ENCODE results near the gene LHB. TPM values are rescaled to one million over a fixed set of nuclear protein-coding genes. Genes with fewer than 3 reads are reported as not detected.
A peak's percentile ranks its signal among the peaks of the same experiment; 100 is the strongest.

The LHB gene
- polyA plus RNA-seq, 3 donors = 0.30 to 0.71 TPM; not detected in 1

- DNase-seq = no peak
Measured at GRCh38 chr19:48985711-48986110, 31.2 kb downstream of the LHB start.

DNA sequence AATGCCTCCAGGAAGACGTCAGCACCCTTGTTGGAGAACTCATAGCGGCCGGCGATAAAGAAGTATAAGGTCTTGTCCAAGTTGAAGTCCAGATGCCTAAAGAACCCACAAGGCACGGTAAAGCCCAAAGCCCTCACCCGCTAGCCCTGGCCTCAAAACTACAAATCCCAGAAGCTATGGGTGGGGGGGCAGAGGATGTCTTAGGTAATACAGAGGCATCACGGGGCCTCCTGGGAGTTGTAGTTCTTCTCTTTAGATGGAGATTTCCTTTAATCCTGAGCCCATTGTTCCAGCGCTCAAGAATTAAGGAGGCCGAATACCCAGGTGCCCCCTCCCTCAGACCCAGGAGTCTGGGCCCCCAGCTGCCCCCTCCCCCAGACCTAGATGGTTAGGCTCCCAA, 34.6 kb downstream of the LHB start:
- no peak for DNase-seq

DNA sequence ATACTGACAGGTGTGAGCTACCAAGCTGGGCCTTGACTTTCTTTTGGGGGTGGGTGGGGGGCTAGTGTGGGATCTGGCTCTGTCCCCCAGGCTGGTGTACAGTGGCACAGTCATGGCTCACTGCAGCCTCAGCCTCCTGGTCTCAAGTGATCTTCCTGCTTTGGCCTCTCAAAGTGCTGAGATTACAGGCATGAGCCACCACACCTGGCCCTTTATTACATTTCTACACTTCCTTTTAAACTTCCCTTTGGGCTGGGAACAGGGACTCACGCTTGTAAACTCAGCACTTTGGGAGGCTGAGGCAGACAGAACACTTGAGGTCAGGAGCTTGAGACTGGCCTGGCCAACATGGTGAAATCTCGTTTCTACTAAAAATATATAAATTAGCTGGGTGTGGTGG, 39.8 kb downstream of the LHB start:
- DNase-seq = no peak

DNA sequence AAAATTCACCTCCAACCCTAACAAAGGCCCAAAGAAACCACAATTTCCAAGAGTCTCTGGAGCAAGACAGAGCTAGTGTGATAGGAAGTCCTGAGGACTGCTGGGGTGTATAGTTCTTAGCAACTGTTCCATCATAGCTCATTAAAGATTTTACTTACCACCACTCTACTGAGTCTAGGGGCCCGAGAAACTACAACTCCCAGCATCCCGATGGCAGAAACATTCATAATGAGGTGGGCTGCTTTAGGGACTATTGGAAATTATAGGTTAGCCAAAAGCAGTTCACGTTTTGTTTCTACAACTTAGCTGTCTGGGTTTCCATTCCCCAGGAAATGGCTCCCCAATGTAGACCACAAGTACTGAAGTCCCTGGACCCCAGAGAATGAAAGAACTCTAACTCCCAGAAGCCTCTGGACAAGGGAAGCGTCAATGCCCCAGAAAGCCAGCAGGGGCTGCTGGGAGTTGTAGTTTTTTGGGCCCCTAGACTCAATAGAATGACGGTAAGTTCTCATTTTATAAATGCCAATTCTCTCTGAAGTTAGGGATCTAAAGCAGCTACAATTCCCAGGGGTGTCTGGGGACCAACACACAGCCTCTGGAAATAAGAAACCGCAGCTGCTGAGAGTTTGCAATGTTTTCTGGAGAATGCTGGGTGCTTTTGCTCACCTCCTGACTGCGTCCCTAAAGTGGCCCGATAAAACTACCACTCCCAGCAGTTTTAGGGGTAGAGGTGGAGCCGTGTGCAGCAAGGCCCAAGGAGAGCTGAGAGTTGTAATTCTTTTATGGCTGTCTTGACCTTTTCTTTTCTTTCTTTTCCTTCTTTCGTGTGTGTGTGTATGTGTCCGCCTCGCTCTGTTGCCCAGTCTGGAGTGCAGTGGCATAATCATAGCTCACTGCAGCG, 40.7 kb downstream of the LHB start:
- no peak for DNase-seq

GRCh38 chr19:48970923-48971395, 45.9 kb downstream of the LHB start:
- DNase-seq = peak; percentile 81

- no peak for DNase-seq
Measured at GRCh38 chr19:48970139-48970766, 46.6 kb downstream of the LHB start.

DNA sequence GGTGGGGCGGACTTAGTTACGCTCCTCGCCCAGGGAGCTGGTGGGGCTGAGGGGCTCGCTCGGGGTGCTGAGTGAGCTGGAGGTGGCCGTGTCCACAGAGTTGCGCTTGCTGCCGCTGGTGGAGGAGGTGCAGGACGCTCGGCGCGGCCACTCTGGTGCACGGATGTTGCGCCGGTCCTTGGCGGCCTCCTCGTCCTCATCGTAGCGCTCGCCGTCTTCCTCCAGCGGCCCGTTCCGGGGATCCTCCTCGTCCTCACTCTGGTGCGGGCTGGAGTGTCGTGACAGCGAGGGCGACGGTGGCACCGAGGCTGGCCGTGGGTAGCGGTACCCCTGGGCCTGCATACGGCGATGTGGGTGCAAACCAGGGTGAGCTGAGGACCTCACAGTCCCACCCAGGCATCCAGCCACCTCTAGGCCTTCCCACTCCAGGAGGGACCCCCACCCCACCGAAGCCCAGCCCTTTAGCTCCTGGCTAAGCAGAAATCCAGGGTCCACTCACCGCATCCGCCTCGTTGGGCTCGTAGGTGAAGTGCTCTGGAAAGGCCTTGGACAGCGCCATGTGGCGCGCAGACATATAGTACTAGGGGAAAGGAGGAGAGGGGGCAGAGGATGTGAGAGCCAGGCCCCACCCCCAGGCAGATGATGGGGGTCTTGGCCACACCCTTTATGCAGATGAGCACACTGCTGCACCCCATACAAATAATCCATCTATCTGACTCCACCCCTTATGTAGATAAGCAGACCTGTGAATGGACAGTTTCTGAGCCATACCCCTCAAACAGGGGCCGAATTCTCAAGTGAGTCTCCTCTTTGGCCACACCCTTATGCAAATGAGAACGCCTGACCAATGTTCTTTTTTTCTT, 47.4 kb downstream of the LHB start:
- DNase-seq = no peak

DNA sequence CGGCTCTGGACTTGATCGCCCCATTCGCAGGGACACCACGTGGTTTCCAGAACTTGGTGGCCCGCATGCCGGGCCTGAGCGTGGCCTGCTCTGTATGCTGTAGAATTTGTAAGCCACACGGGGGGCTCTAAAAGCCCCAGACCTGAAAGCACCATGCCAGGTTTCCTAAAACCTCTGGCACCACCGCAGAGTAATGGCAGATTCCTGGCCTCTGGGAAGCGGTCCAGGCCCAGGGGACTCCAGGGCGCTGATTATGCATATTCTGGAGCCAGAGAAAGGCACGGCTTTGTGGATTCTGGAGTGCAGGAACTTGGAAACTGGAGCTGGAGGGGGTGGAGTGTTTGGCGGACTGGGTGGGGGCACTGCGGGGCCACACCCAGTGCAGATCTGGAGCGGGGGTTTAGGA, 48.1 kb downstream of the LHB start:
- DNase-seq = no peak

GRCh38 chr19:48968179-48968661, 48.7 kb downstream of the LHB start:
- DNase-seq = no peak

- DNase-seq = no peak
Measured at GRCh38 chr19:48967346-48968178, 49.3 kb downstream of the LHB start.

DNA sequence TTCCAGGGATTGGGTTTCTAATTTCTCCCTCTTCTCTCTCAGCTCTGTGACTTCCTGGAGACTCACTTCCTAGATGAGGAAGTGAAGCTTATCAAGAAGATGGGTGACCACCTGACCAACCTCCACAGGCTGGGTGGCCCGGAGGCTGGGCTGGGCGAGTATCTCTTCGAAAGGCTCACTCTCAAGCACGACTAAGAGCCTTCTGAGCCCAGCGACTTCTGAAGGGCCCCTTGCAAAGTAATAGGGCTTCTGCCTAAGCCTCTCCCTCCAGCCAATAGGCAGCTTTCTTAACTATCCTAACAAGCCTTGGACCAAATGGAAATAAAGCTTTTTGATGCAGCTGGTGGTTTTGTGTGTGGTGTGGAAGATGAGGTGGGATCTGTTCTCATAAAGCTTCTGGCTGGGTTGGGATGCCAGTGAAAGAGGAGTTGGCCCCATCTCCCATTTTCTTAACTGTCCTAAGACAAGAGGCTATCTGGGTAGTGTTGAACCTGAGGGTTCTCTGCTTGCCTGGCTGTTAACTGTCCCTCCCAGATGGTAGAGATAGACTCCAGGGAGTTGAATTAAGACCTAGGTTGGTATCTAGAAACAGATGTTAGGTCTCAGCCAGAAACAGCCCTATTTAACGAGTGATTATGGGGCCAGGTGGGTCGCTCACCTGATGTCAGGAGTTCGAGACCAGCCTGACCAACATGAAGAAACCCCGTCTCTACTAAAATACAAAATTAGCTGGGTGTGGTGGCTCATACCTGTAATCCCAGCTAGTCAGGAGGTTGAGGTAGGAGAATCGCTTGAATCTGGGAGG, 50.1 kb downstream of the LHB start:
- no peak for DNase-seq

Other genes with a start within 250 kb of the LHB start
- gene BCAT2, start 206.1 kb downstream of the LHB start, polyA plus RNA-seq (ENCODE audit: insufficient read length in 3 of 3) = 10 to 100 TPM; 47.7 to 65.3 (median 60.4) TPM
- 10 to 100 TPM; 38.3 to 44.8 (median 43.3) TPM for gene HSD17B14, start 180.6 kb downstream of the LHB start, polyA plus RNA-seq (ENCODE audit: insufficient read length in 3 of 3)
- gene PLEKHA4, start 148.5 kb downstream of the LHB start, polyA plus RNA-seq (ENCODE audit: insufficient read length in 3 of 3) = 10 to 100 TPM; 25.2 to 29.4 (median 25.7) TPM
- 10 to 100 TPM; 33.8 to 36.6 (median 33.9) TPM for gene PPP1R15A, start 144.7 kb downstream of the LHB start, polyA plus RNA-seq (ENCODE audit: insufficient read length in 3 of 3)
- gene TULP2, start 118.3 kb downstream of the LHB start, polyA plus RNA-seq (ENCODE audit: insufficient read length in 3 of 3) = 1 to 10 TPM in 1 of 3 donors, under 1 TPM in 2; 0.70 to 1.5 (median 0.96) TPM
- 100 to 1,000 TPM; 311 to 334 (median 332) TPM for gene NUCB1, start 116.8 kb downstream of the LHB start, polyA plus RNA-seq (ENCODE audit: insufficient read length in 3 of 3)
- gene DHDH, start 83.4 kb downstream of the LHB start, polyA plus RNA-seq (ENCODE audit: insufficient read length in 3 of 3) = 10 to 100 TPM in 1 of 3 donors, 1 to 10 TPM in 2; 8.5 to 11.6 (median 9.7) TPM
- gene BAX, start 62.2 kb downstream of the LHB start, polyA plus RNA-seq (ENCODE audit: insufficient read length in 3 of 3) = 10 to 100 TPM; 76.5 to 91.9 (median 87.6) TPM
- 1,000 to 10,000 TPM; 2,476 to 3,205 (median 2,712) TPM for gene FTL, start 51.8 kb downstream of the LHB start, polyA plus RNA-seq (ENCODE audit: insufficient read length in 3 of 3)
- 10 to 100 TPM; 42.9 to 56.7 (median 55.5) TPM for gene GYS1, start 23.8 kb downstream of the LHB start, polyA plus RNA-seq (ENCODE audit: insufficient read length in 3 of 3)
- 100 to 1,000 TPM in 2 of 3 donors, 10 to 100 TPM in 1; 96.2 to 118 (median 101) TPM for gene RUVBL2, start 23.2 kb downstream of the LHB start, polyA plus RNA-seq (ENCODE audit: insufficient read length in 3 of 3)
- gene CGB3, start 7.2 kb upstream of the LHB start, polyA plus RNA-seq (ENCODE audit: insufficient read length in 3 of 3) = not detected
- gene CGB2, start 14.8 kb upstream of the LHB start, polyA plus RNA-seq (ENCODE audit: insufficient read length in 3 of 3) = not detected
- not detected for gene CGB1, start 19.8 kb upstream of the LHB start, polyA plus RNA-seq (ENCODE audit: insufficient read length in 3 of 3)
- gene CGB5, start 26.8 kb upstream of the LHB start, polyA plus RNA-seq (ENCODE audit: insufficient read length in 3 of 3) = under 1 TPM in 1 of 3 donors, not detected in 2; 0.20 TPM
- gene CGB8, start 32.0 kb upstream of the LHB start, polyA plus RNA-seq (ENCODE audit: insufficient read length in 3 of 3) = under 1 TPM in 1 of 3 donors, not detected in 2; 0.39 TPM
- gene CGB7, start 40.7 kb upstream of the LHB start, polyA plus RNA-seq (ENCODE audit: insufficient read length in 3 of 3) = 1 to 10 TPM in 2 of 3 donors, under 1 TPM in 1; 0.74 to 1.4 (median 1.2) TPM
- gene NTF4, start 47.7 kb upstream of the LHB start, polyA plus RNA-seq (ENCODE audit: insufficient read length in 3 of 3) = 1 to 10 TPM; 3.2 to 6.5 (median 5.7) TPM
- under 1 TPM; 0.03 to 0.13 (median 0.05) TPM for gene KCNA7, start 55.6 kb upstream of the LHB start, polyA plus RNA-seq (ENCODE audit: insufficient read length in 3 of 3)
- gene SNRNP70, start 68.4 kb upstream of the LHB start, polyA plus RNA-seq (ENCODE audit: insufficient read length in 3 of 3) = 100 to 1,000 TPM; 322 to 406 (median 393) TPM
- gene LIN7B, start 97.3 kb upstream of the LHB start, polyA plus RNA-seq (ENCODE audit: insufficient read length in 3 of 3) = 10 to 100 TPM in 2 of 3 donors, 1 to 10 TPM in 1; 9.0 to 11.5 (median 10.1) TPM
- gene C19orf73, start 102.1 kb upstream of the LHB start, polyA plus RNA-seq (ENCODE audit: insufficient read length in 3 of 3) = 1 to 10 TPM; 1.1 to 1.4 (median 1.1) TPM
- gene PPFIA3, start 102.5 kb upstream of the LHB start, polyA plus RNA-seq (ENCODE audit: insufficient read length in 3 of 3) = 1 to 10 TPM; 6.7 to 9.4 (median 9.0) TPM
- 10 to 100 TPM; 24.8 to 36.4 (median 33.1) TPM for gene HRC, start 138.3 kb upstream of the LHB start, polyA plus RNA-seq (ENCODE audit: insufficient read length in 3 of 3)
- 10 to 100 TPM; 29.4 to 62.7 (median 39.0) TPM for gene TRPM4, start 140.7 kb upstream of the LHB start, polyA plus RNA-seq (ENCODE audit: insufficient read length in 3 of 3)